ENCODE data around the gene GRIPAP1.

The GRIPAP1 gene

GRCh38 chrX:48936429-48937053 lies 65.5 kb downstream of the GRIPAP1 start:
- intact Hi-C loops (cut with DNase I) = no loop called here
- peak in 2 of 10 donors; percentile 14 to 55 for DNase-seq

- DNase-seq = no peak
- intact Hi-C loops (cut with DNase I) = no loop called here
These were observed 66.8 kb downstream of the GRIPAP1 start for GRCh38 chrX:48935301-48935670.

GRCh38 chrX:48934581-48935300 lies 67.3 kb downstream of the GRIPAP1 start:
- intact Hi-C loops (cut with DNase I) = no loop called here
- peak in 1 of 10 donors; percentile 6 for DNase-seq

GRCh38 chrX:48933757-48934156 lies 68.3 kb downstream of the GRIPAP1 start:
- peak in 2 of 10 donors; percentile 30 to 67 for DNase-seq
- intact Hi-C loops (cut with DNase I) = no loop called here

- peak in 1 of 10 donors; percentile 11 for DNase-seq
- intact Hi-C loops (cut with DNase I) = no loop called here
These were observed 74.2 kb downstream of the GRIPAP1 start for GRCh38 chrX:48927736-48928382.

GRCh38 chrX:48927123-48927522 lies 74.9 kb downstream of the GRIPAP1 start:
- intact Hi-C loops (cut with DNase I) = no loop called here
- DNase-seq = peak in 1 of 10 donors; percentile 6

- intact Hi-C loops (cut with DNase I) = no loop called here
- DNase-seq = peak in 2 of 10 donors; percentile 24 to 30
These were observed 77.8 kb downstream of the GRIPAP1 start for GRCh38 chrX:48924270-48924669.

GRCh38 chrX:48923771-48924170 lies 78.3 kb downstream of the GRIPAP1 start:
- peak in 2 of 10 donors; percentile 60 to 70 for DNase-seq
- intact Hi-C loops (cut with DNase I) = no loop called here
